H1 (cell line): ENCODE measurements around the gene SENP3. TPM values are rescaled to one million over a fixed set of nuclear protein-coding genes. Genes with fewer than 3 reads are reported as not detected.

ENCODE experiments used
- CTCF ChIA-PET: fragments of 300-600 bp; sonication (Branson Sonifier 250); formaldehyde crosslinking; loops from one replicate; lab custom pipeline; 2021; ENCODE audit not compliant: partially characterized antibody; lab: Charles Lee
- POLR2A ChIA-PET: fragments of 300-600 bp; sonication (Branson Sonifier 250); formaldehyde crosslinking; loops from one replicate; lab custom pipeline; 2021; ENCODE audit warnings: inconsistent platforms; ENCODE audit not compliant: partially characterized antibody; lab: Charles Lee
- DNase-seq, 2 experiments: peaks; one replicate each; pipeline versions ENCODE4 v3.0.0 to v3.0.0-alpha.2; 2010 to 2022; ENCODE audit warnings: low spot score in 2 of 2, low read depth in 1 of 2, mixed read lengths in 1 of 2
- FAIRE-seq: peaks from 2 replicates; lab custom pipeline; 2011; peaks lifted over from hg19 to GRCh38; lab: Jason Lieb, UNC
- H2AFZ ChIP-seq: 2 replicates; pipeline ENCODE4 v1.8.1; 2012; ENCODE audit warnings: low read length, inconsistent platforms
- H2AK5ac ChIP-seq: 2 replicates; pipeline ENCODE4 v1.6.1; 2013; ENCODE audit warnings: low read depth, low read length
- H2BK120ac ChIP-seq: replicated peaks from 2 replicates; pipeline ENCODE3; 2013; ENCODE audit warnings: low read depth, low read length, inconsistent platforms
- H2BK12ac ChIP-seq: 2 replicates; pipeline ENCODE4 v1.6.1; 2013; ENCODE audit warnings: low read depth, low read length
- H2BK15ac ChIP-seq: 2 replicates; pipeline ENCODE4 v1.6.1; 2013; ENCODE audit warnings: low read length
- H2BK20ac ChIP-seq: 2 replicates; pipeline ENCODE4 v1.6.1; 2013; ENCODE audit warnings: low read length
- H2BK5ac ChIP-seq: 2 replicates; pipeline ENCODE4 v1.6.1; 2013; ENCODE audit warnings: low read depth, low read length
- H3K14ac ChIP-seq: 2 replicates; pipeline ENCODE4 v1.6.1; 2013; ENCODE audit warnings: inconsistent platforms; ENCODE audit not compliant: insufficient read length
- H3K18ac ChIP-seq: 2 replicates; pipeline ENCODE4 v1.6.1; 2013; ENCODE audit warnings: low read length; ENCODE audit errors: extremely low read depth
- H3K23ac ChIP-seq: 2 replicates; pipeline ENCODE4 v1.6.1; 2013; ENCODE audit warnings: inconsistent platforms; ENCODE audit not compliant: insufficient read length
- H3K23me2 ChIP-seq: 2 replicates; pipeline ENCODE4 v1.6.1; 2013; ENCODE audit warnings: low read depth, low read length
- H3K27ac ChIP-seq: 2 replicates; pipeline ENCODE4 v1.6.1; 2011; ENCODE audit warnings: low read depth, low read length, inconsistent platforms
- H3K27me3 ChIP-seq, 4 experiments: replicated peaks in 1 of 4; 1 replicate in 1 of 4; 2 replicates in 3 of 4; pipeline versions ENCODE4 v1.6.1 to v1.8.1; 2011 to 2013; ENCODE audit warnings: low read length in 3 of 4, mild to moderate bottlenecking in 3 of 4, inconsistent platforms in 2 of 4, mixed read lengths in 2 of 4, moderate library complexity in 1 of 4; ENCODE audit not compliant: control insufficient read depth in 3 of 4, insufficient read depth in 3 of 4; ENCODE audit errors: extremely low read depth in 1 of 4
- H3K36me3 ChIP-seq, 4 experiments: 2 replicates each; pipeline versions ENCODE4 v1.6.1 to v1.8.1; 2011 to 2013; ENCODE audit warnings: mild to moderate bottlenecking in 4 of 4, low read length in 3 of 4, moderate library complexity in 2 of 4, control low read depth in 1 of 4, inconsistent platforms in 1 of 4; ENCODE audit not compliant: insufficient read depth in 4 of 4, control insufficient read depth in 2 of 4
- H3K4ac ChIP-seq: replicated peaks from 2 replicates; pipeline ENCODE3; 2013; ENCODE audit warnings: low read length, low read depth, mixed read lengths, inconsistent platforms; ENCODE audit not compliant: insufficient read length
- H3K4me1 ChIP-seq, 4 experiments: replicated peaks in 1 of 4; 1 replicate in 1 of 4; 2 replicates in 3 of 4; pipeline versions ENCODE4 v1.6.1 to v1.8.1; 2011 to 2013; ENCODE audit warnings: low read length in 3 of 4, inconsistent platforms in 2 of 4, mixed read lengths in 1 of 4; ENCODE audit not compliant: insufficient read depth in 4 of 4, control insufficient read depth in 3 of 4
- H3K4me2 ChIP-seq, 2 experiments: 2 replicates each; pipeline versions ENCODE4 v1.6.1 to v1.8.1; 2011 to 2013; ENCODE audit warnings: low read depth in 2 of 2, low read length in 2 of 2, control low read depth in 1 of 2, inconsistent platforms in 1 of 2, mild to moderate bottlenecking in 1 of 2; ENCODE audit not compliant: insufficient read depth in 1 of 2
- H3K4me3 ChIP-seq, 4 experiments: fragments of 200-600, 300-600 bp in 1 of 4; sonication (generic), shearing (Covaris generic), sonication (Bioruptor Twin) in 1 of 4; 2 replicates each; pipeline versions ENCODE4 v1.5.1 to v1.8.1; 2011 to 2016; ENCODE audit warnings: low read length in 4 of 4, low read depth in 3 of 4, control low read depth in 2 of 4, inconsistent platforms in 2 of 4, mild to moderate bottlenecking in 2 of 4, mixed read lengths in 1 of 4, moderate library complexity in 1 of 4; ENCODE audit not compliant: insufficient read depth in 2 of 4; ENCODE audit errors: extremely low read depth in 1 of 4
- H3K56ac ChIP-seq: replicated peaks from 2 replicates; pipeline ENCODE3; 2013; ENCODE audit warnings: low read depth, mild to moderate bottlenecking, mixed read lengths, low read length, inconsistent platforms; ENCODE audit not compliant: insufficient read length
- H3K79me1 ChIP-seq: 2 replicates; pipeline ENCODE4 v1.6.1; 2013; ENCODE audit warnings: low read depth, low read length, control low read depth
- H3K79me2 ChIP-seq, 2 experiments: 2 replicates each; pipeline versions ENCODE4 v1.6.1 to v1.8.1; 2012 to 2013; ENCODE audit warnings: low read length in 2 of 2, mild to moderate bottlenecking in 2 of 2, inconsistent platforms in 1 of 2; ENCODE audit not compliant: insufficient read depth in 2 of 2, control insufficient read depth in 1 of 2
- H3K9ac ChIP-seq, 4 experiments: replicated peaks in 1 of 4; 1 replicate in 1 of 4; 2 replicates in 3 of 4; pipeline versions ENCODE4 v1.6.1 to v1.8.1; 2011 to 2013; ENCODE audit warnings: low read depth in 3 of 4, low read length in 3 of 4, control low read depth in 2 of 4, mild to moderate bottlenecking in 2 of 4, moderate library complexity in 2 of 4, inconsistent platforms in 1 of 4; ENCODE audit errors: extremely low read depth in 1 of 4
- H3K9me3 ChIP-seq, 2 experiments: 2 replicates each; pipeline versions ENCODE4 v1.6.1 to v1.8.1; 2012 to 2013; ENCODE audit warnings: mild to moderate bottlenecking in 2 of 2, moderate library complexity in 2 of 2, control low read depth in 1 of 2, inconsistent platforms in 1 of 2, low read depth in 1 of 2, low read length in 1 of 2, mixed read lengths in 1 of 2; ENCODE audit not compliant: insufficient read depth in 2 of 2
- H4K20me1 ChIP-seq, 2 experiments: replicated peaks in 1 of 2; 2 replicates each; pipeline versions ENCODE3 to v1.8.1; 2011 to 2013; ENCODE audit warnings: inconsistent platforms in 2 of 2, low read length in 2 of 2, mild to moderate bottlenecking in 1 of 2; ENCODE audit not compliant: insufficient read depth in 2 of 2, control insufficient read depth in 1 of 2
- H4K5ac ChIP-seq: 2 replicates; pipeline ENCODE4 v1.6.1; 2013; ENCODE audit warnings: low read length, low read depth, mixed read lengths, inconsistent platforms; ENCODE audit not compliant: insufficient read length
- H4K8ac ChIP-seq: 2 replicates; pipeline ENCODE4 v1.8.0; 2013; ENCODE audit warnings: mild to moderate bottlenecking, moderate library complexity, low read length, inconsistent platforms; ENCODE audit not compliant: insufficient read depth; ENCODE audit errors: extremely low read depth
- H4K91ac ChIP-seq: replicated peaks from 2 replicates; pipeline ENCODE3; 2013; ENCODE audit warnings: low read length, mixed read lengths, inconsistent platforms; ENCODE audit not compliant: insufficient read length
- BACH1 ChIP-seq: IDR thresholded peaks from 2 replicates; pipeline ENCODE4 v1.6.1; 2012; ENCODE audit warnings: low read length, improper control_type of control experiment
- JUND ChIP-seq: IDR thresholded peaks from 2 replicates; pipeline ENCODE4 v1.6.1; 2011; ENCODE audit warnings: mild to moderate bottlenecking, improper control_type of control experiment, low read length
- MAFK ChIP-seq: IDR thresholded peaks from 2 replicates; pipeline ENCODE4 v1.6.1; 2012; ENCODE audit warnings: low read depth, mild to moderate bottlenecking, improper control_type of control experiment, low read length
- SIRT6 ChIP-seq: IDR thresholded peaks from one replicate; pipeline ENCODE4 v1.7.1; 2012; ENCODE audit warnings: low read length, inconsistent platforms
- SIX5 ChIP-seq: IDR thresholded peaks from 2 replicates; pipeline ENCODE4 v1.6.1; 2011; ENCODE audit warnings: mild to moderate bottlenecking, low read depth, low read length
- WGBS, 2 experiments: shearing (Covaris generic) in 1 of 2; methylation state at CpG; one replicate each; pipeline versions ENCODE4 v1.1.6 to v1.1.7; 2013 to 2015; ENCODE audit warnings: low lambda C conversion rate in 2 of 2, mixed read lengths in 2 of 2, inconsistent platforms in 1 of 2, low coverage in 1 of 2, missing lambda C conversion rate in 1 of 2; ENCODE audit not compliant: insufficient replicate concordance in 2 of 2, insufficient coverage in 1 of 2, insufficient read length in 1 of 2; ENCODE audit errors: extremely low coverage in 1 of 2, missing lambda C conversion rate in 1 of 2; 5-methylcytosine and 5-hydroxymethylcytosine counted together
- polyA plus RNA-seq, 7 experiments: library from polyadenylated mRNA; depleted of rRNA in 3 of 7; stranded (reverse) in 5 of 7; unstranded in 2 of 7; fragments of >200 nt in 5 of 7; fragments of 200-250 nt in 2 of 7; gene quantifications; 1 replicate in 5 of 7; 2 replicates in 1 of 7; 4 replicates in 1 of 7; pipeline versions ENCODE4 v1.2.1 to v1.2.3, GENCODE V29; 2011 to 2013; ENCODE audit warnings: missing spikeins in 2 of 7, mixed read lengths in 2 of 7
- total RNA-seq: library from RNA; stranded (reverse); fragmentation: NEBNext Ultra II Directional; extraction: Animal tissue kit (Norgen Biotek cat#: 25700); gene quantifications from 2 replicates; pipeline ENCODE4 v1.2.1, GENCODE V29; 2021

SENP3 gene
- total and polyA plus RNA-seq, 2 of the 8 experiments (the other 6 are each of a cell fraction or from before 2014, with no cell fraction given) = 86.2 to 129 TPM

GRCh38 chr17:7611635-7612293 is 50.0 kb downstream of the SENP3 start:
- Histone ChIP-seq H3K36me3 (peaks cover 0 to 13% (median 0%) of the 10 kb centered on the region in 4 experiments; a peak in 3 of 8 replicates), H3K4me3 (no peak overlapping the region), H3K79me2 (peaks cover 4 to 47% of the 10 kb centered on the region in 2 experiments; a peak in 3 of 4 replicates), H4K20me1 (peaks cover 0 to 11% of the 10 kb centered on the region in 2 experiments), H3K4ac (no peak overlapping the region), H3K79me1 (peaks cover 20% of the 10 kb centered on the region), H3K9me3 (no peaks in the 10 kb centered on the region), H4K5ac (no peak overlapping the region), H3K23me2 (peaks cover 6% of the 10 kb centered on the region), H2AFZ (no peak overlapping the region), H2BK5ac (no peak overlapping the region), H3K4me2 (no peak overlapping the region; a peak in 1 of 4 replicates), H4K8ac (no peak overlapping the region), H2BK120ac (no peak overlapping the region), H3K4me1 (peaks cover 0 to 5% (median 1%) of the 10 kb centered on the region in 4 experiments; a peak in 4 of 7 replicates), H2BK20ac (no peak overlapping the region), H3K56ac (no peak overlapping the region), H2AK5ac (no peak overlapping the region), H3K27me3 (no peaks in the 10 kb centered on the region), H3K9ac (no peak overlapping the region; a peak in 1 of 7 replicates), H2BK12ac (no peak overlapping the region), H3K18ac (no peak overlapping the region), H4K91ac (no peak overlapping the region), H3K27ac (no peak overlapping the region), H3K23ac (no peak overlapping the region), H3K14ac (no peak overlapping the region), H2BK15ac (no peak overlapping the region)
- 85% methylated on average over 3 of the region's 3 CpGs; no CpG with 5 or more reads in 1 of the 2 experiments for WGBS, 2 experiments
- TF ChIP-seq SIRT6 (no peak), JUND (no peak), SIX5 (no peak), BACH1 (peak; percentile 57; the same call in 1 of the 2 replicates), MAFK (peak; percentile 77)
- no peak for FAIRE-seq
- no peak for DNase-seq
- CTCF ChIA-PET = interaction anchor here (0.6 to 13.4 kb wide), 8 partner anchors 11 to 76 kb away, joined by 3 to 92 read pairs (median 4); partner anchors contain the start of genes MPDU1, SHBG, TP53 and WRAP53
- POLR2A ChIA-PET = interaction anchor here (0.6 to 79.4 kb wide), 4 partner anchors 19 to 88 kb away, joined by 3 to 2272 read pairs (median 6); partner anchors contain the start of genes ATP1B2, CD68, TP53 and WRAP53
